GM21529 (cell line): Measurements from ENCODE around the gene RFXANK.
"Not testable (repeated sequence)": the region's sequence is repeated elsewhere in the genome, so short reads cannot be mapped to it uniquely, and the experiment has no call there.

ENCODE experiments used
- ATAC-seq: cut with Tn5 transposase; IDR thresholded peaks from one replicate; pipeline ENCODE4 v1.9.1; 2021; ENCODE audit not compliant: unreplicated experiment

The RFXANK gene

GRCh38 chr19:19204181-19204580 lies 12.1 kb downstream of the RFXANK start:
- no peak for ATAC-seq

- no peak for ATAC-seq
These were observed 13.7 kb downstream of the RFXANK start for GRCh38 chr19:19205416-19206410.

- no peak for ATAC-seq
These were observed 14.9 kb downstream of the RFXANK start for GRCh38 chr19:19206938-19207337.

GRCh38 chr19:19207637-19208572 lies 15.8 kb downstream of the RFXANK start:
- no peak for ATAC-seq

- no peak for ATAC-seq
These were observed 17.3 kb downstream of the RFXANK start for GRCh38 chr19:19209372-19209771.

- no peak for ATAC-seq
These were observed 19.7 kb downstream of the RFXANK start, which contains the start of gene NCAN for GRCh38 chr19:19211499-19212420. Gene NCAN (plus strand): TSS chr19:19211958. CDS start chr19:19216954, 4,996 bp downstream.

GRCh38 chr19:19212916-19213315 lies 20.9 kb downstream of the RFXANK start:
- no peak for ATAC-seq

- ATAC-seq = no peak
These were observed 21.5 kb downstream of the RFXANK start for GRCh38 chr19:19213426-19214158.

- ATAC-seq = no peak
These were observed 22.1 kb downstream of the RFXANK start for GRCh38 chr19:19214159-19214490.

- no peak for ATAC-seq
These were observed 22.8 kb downstream of the RFXANK start for GRCh38 chr19:19214892-19215291.

- ATAC-seq = no peak
These were observed 23.7 kb downstream of the RFXANK start for GRCh38 chr19:19215792-19216191.

- ATAC-seq = no peak
These were observed 25.0 kb downstream of the RFXANK start for GRCh38 chr19:19217099-19217498.

GRCh38 chr19:19218911-19219310 lies 26.9 kb downstream of the RFXANK start:
- no peak for ATAC-seq

GRCh38 chr19:19221000-19221399 lies 28.9 kb downstream of the RFXANK start:
- not testable (repeated sequence) for ATAC-seq

GRCh38 chr19:19223060-19223459 lies 31.0 kb downstream of the RFXANK start:
- no peak for ATAC-seq

- ATAC-seq = no peak
These were observed 31.6 kb downstream of the RFXANK start for GRCh38 chr19:19223636-19224035.

GRCh38 chr19:19224150-19224851 lies 32.2 kb downstream of the RFXANK start:
- ATAC-seq = no peak

GRCh38 chr19:19224852-19225494 lies 32.9 kb downstream of the RFXANK start:
- ATAC-seq = no peak

- ATAC-seq = no peak
These were observed 34.1 kb downstream of the RFXANK start for GRCh38 chr19:19226204-19226603.
